HCT116 (cell line): ENCODE measurements around the gene SLC66A1. TPM values are rescaled to one million over a fixed set of nuclear protein-coding genes. Genes with fewer than 3 reads are reported as not detected.

ENCODE experiments used
- ATAC-seq: fragments of 200-7000 bp; cut with Tn5 transposase; 2 replicates; pipeline ENCODE4 v1.9.1; 2020; ENCODE audit warnings: mild to moderate bottlenecking, moderate library complexity
- BruUV-seq: library from RNA; stranded (reverse); fragments of 400-500 nt; replicated peaks from 2 replicates; lab custom pipeline; 2021; lab: Mats Ljungman, UMichigan
- CTCF ChIA-PET: fragments of 300-600 bp; sonication (Branson Sonifier 250); formaldehyde crosslinking; loops from one replicate; lab custom pipeline; 2021; ENCODE audit warnings: antibody characterized with exemption; lab: Charles Lee
- POLR2A ChIA-PET: fragments of 300-600, 350-600 bp; sonication (Branson Sonifier 250); formaldehyde crosslinking; loops from one replicate; lab custom pipeline; 2021; ENCODE audit warnings: antibody characterized with exemption; lab: Charles Lee
- RAD21 ChIA-PET, 2 experiments: fragments of 300-600 bp; sonication (Branson Sonifier 250); formaldehyde crosslinking; loops; one replicate each; lab custom pipeline; 2023; ENCODE audit warnings: low total read pairs in 2 of 2; ENCODE audit not compliant: uncharacterized antibody in 2 of 2, unreplicated experiment in 2 of 2, low non-redundant PET in 1 of 2; lab: Charles Lee
- DNase-seq: peaks from one replicate; pipeline ENCODE4 v3.0.0-alpha.2; 2010; ENCODE audit warnings: low read depth, low spot score
- H2AFZ ChIP-seq: fragments of 200-600 bp; shearing (Covaris generic), sonication (generic); 2 replicates; pipeline ENCODE4 v1.6.1; 2017; ENCODE audit warnings: low read depth, mixed run types, mixed read lengths, antibody characterized with exemption, low read length; ENCODE audit not compliant: poor library complexity, severe bottlenecking
- H3K27ac ChIP-seq: 2 replicates; pipeline ENCODE4 v1.5.1; 2012; ENCODE audit warnings: low read depth, low read length
- H3K27me3 ChIP-seq: fragments of 200-600 bp; sonication (generic); 2 replicates; pipeline ENCODE4 v1.6.1; 2016; ENCODE audit warnings: mixed run types, low read length, mixed read lengths; ENCODE audit not compliant: insufficient read depth
- H3K36me3 ChIP-seq, 2 experiments: fragments of 200-500 bp in 1 of 2; fragments of 200-600 bp in 1 of 2; sonication (Bioruptor generic) in 1 of 2; sonication (generic) in 1 of 2; 2 replicates each; pipeline versions ENCODE4 v1.5.1 to v1.6.1; 2014 to 2016; ENCODE audit warnings: low read length in 2 of 2, inconsistent platforms in 1 of 2, mixed read lengths in 1 of 2, mixed run types in 1 of 2; ENCODE audit not compliant: insufficient read depth in 2 of 2, control insufficient read depth in 1 of 2
- H3K4me1 ChIP-seq, 2 experiments: fragments of 200-600 bp in 1 of 2; sonication (generic) in 1 of 2; 2 replicates each; pipeline versions ENCODE4 v1.5.1 to v1.6.1; 2012 to 2017; ENCODE audit warnings: low read length in 2 of 2, inconsistent platforms in 1 of 2, mild to moderate bottlenecking in 1 of 2, mixed read lengths in 1 of 2, mixed run types in 1 of 2, moderate library complexity in 1 of 2; ENCODE audit not compliant: insufficient read depth in 2 of 2, control insufficient read depth in 1 of 2
- H3K4me2 ChIP-seq: fragments of 200-600 bp; sonication (generic); 2 replicates; pipeline ENCODE4 v1.6.1; 2017; ENCODE audit warnings: mixed run types, low read length, mixed read lengths
- H3K4me3 ChIP-seq, 2 experiments: fragments of 200-600 bp in 1 of 2; sonication (generic) in 1 of 2; replicated peaks in 1 of 2; 2 replicates each; pipeline ENCODE4 v1.5.1; 2011 to 2016; ENCODE audit warnings: low read length in 2 of 2, control low read depth in 1 of 2, low read depth in 1 of 2, mild to moderate bottlenecking in 1 of 2, mixed read lengths in 1 of 2, mixed run types in 1 of 2
- H3K79me2 ChIP-seq: fragments of 200-600 bp; sonication (generic); 2 replicates; pipeline ENCODE4 v1.6.1; 2017; ENCODE audit warnings: mild to moderate bottlenecking, mixed run types, low read length, moderate library complexity, mixed read lengths; ENCODE audit not compliant: insufficient read depth
- H3K9ac ChIP-seq: fragments of 200-600 bp; sonication (generic); 2 replicates; pipeline ENCODE4 v1.6.1; 2016; ENCODE audit warnings: low read length, mixed read lengths
- H3K9me2 ChIP-seq: fragments of 200-600 bp; sonication (generic), shearing (Covaris generic); 2 replicates; pipeline ENCODE4 v1.6.1; 2017; ENCODE audit warnings: mixed run types, mild to moderate bottlenecking, moderate library complexity; ENCODE audit not compliant: insufficient read depth
- H3K9me3 ChIP-seq, 2 experiments: fragments of 200-500 bp in 1 of 2; fragments of 200-600 bp in 1 of 2; sonication (Bioruptor generic) in 1 of 2; sonication (generic) in 1 of 2; 2 replicates each; pipeline ENCODE4 v1.6.1; 2014 to 2017; ENCODE audit warnings: low read length in 2 of 2, mixed read lengths in 2 of 2, inconsistent platforms in 1 of 2, low read depth in 1 of 2, mild to moderate bottlenecking in 1 of 2, mixed run types in 1 of 2, moderate library complexity in 1 of 2; ENCODE audit not compliant: control insufficient read depth in 1 of 2, insufficient read depth in 1 of 2
- H4K20me1 ChIP-seq: fragments of 200-600 bp; sonication (generic), shearing (Covaris generic); 2 replicates; pipeline ENCODE4 v1.6.1; 2017; ENCODE audit warnings: mixed run types, mild to moderate bottlenecking, moderate library complexity; ENCODE audit not compliant: insufficient read depth
- CBX3 ChIP-seq: IDR thresholded peaks from 2 replicates; pipeline ENCODE4 v1.6.1; 2012; ENCODE audit warnings: low read depth
- EGR1 ChIP-seq: IDR thresholded peaks from 2 replicates; pipeline ENCODE4 v1.6.1; 2012; ENCODE audit warnings: low read depth
- EZH2 ChIP-seq: fragments of 200-600 bp; sonication (generic); IDR thresholded peaks from 2 replicates; pipeline ENCODE4 v1.6.1; 2017; ENCODE audit warnings: antibody characterized with exemption, mixed run types
- EZH2phosphoT487 ChIP-seq: fragments of 200-600 bp; IDR thresholded peaks from 2 replicates; pipeline ENCODE4 v1.6.1; 2018; ENCODE audit warnings: antibody characterized with exemption, borderline replicate concordance
- SIN3A ChIP-seq: IDR thresholded peaks from 2 replicates; pipeline ENCODE4 v1.6.1; 2012; ENCODE audit warnings: low read depth
- SP1 ChIP-seq: IDR thresholded peaks from 2 replicates; pipeline ENCODE4 v1.6.1; 2012; ENCODE audit warnings: low read depth
- YY1 ChIP-seq: IDR thresholded peaks from 2 replicates; pipeline ENCODE4 v1.6.1; 2011; ENCODE audit warnings: low read length, low read depth, moderate library complexity, mild to moderate bottlenecking; ENCODE audit not compliant: insufficient replicate concordance; ENCODE audit errors: extremely low read depth
- ZFX ChIP-seq: fragments of 450-650 bp; IDR thresholded peaks from 2 replicates; pipeline ENCODE4 v1.6.1; 2017
- ZNF274 ChIP-seq: fragments of 200-500 bp; sonication (Bioruptor generic); IDR thresholded peaks from 2 replicates; pipeline ENCODE4 v1.6.1; 2014; ENCODE audit warnings: mild to moderate bottlenecking, low read depth, low read length, inconsistent platforms
- intact Hi-C: fragments of 100-400 bp; cut with micrococcal nuclease; formaldehyde crosslinking; loops from 2 replicates; pipeline ENCODE4 v1.10.0; 2022
- total RNA-seq: library from RNA; stranded (reverse); gene quantifications from one replicate; pipeline ENCODE4 v1.2.1, GENCODE V29; 2021; ENCODE audit not compliant: unreplicated experiment
- TF ChIP-seq, protein P1 (sequence below): IDR thresholded peaks from 2 replicates; pipeline ENCODE4 v1.6.1; 2012; ENCODE audit warnings: low read depth
- TF ChIP-seq, protein P2 (sequence below): IDR thresholded peaks from 2 replicates; pipeline ENCODE4 v1.6.1; 2011; ENCODE audit warnings: mild to moderate bottlenecking, low read length, moderate library complexity; ENCODE audit not compliant: insufficient replicate concordance; ENCODE audit errors: extremely low read depth
- TF ChIP-seq, protein P3 (sequence below): IDR thresholded peaks from 2 replicates; pipeline ENCODE4 v1.6.1; 2012

SLC66A1 gene
- total RNA-seq, 1 experiment from 2014 or later: 11.1 TPM

DNA sequence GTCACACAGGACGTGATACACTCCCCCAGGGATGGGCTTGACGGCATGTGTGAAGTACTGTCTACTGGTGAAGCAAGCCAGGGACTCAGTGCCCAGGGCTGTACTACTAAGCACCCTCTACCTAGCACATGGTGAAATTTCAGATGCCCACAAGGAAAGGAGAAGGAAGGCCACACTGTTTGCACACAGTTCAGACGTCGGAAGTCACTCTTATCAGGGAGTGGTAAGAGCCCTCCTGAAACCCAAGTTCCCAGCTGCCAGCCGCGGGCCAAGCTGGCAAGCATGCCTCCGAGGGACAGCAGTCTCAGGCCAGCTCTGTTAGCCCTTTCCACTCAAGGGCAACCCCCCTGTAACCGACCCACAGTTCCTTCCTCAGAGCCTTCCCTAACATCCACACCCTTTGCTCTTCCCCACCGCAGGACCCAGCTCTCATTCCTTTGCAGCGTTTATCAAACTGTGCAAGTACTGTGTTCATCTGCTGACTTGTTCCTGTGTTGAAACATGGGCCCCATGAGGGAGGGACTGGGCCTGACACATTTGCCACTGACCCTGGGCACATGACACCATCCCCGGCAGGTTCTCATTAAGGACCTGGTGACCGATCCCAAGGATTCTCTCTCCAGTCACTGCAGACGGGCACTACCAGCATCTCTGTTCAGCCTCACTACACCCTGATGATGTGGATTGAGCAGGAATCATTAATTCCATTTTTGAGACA is 58.5 kb downstream of the SLC66A1 start:
- no peak for TF ChIP-seq EZH2
- no peak for TF ChIP-seq ZFX
- TF ChIP-seq, protein P1, sequence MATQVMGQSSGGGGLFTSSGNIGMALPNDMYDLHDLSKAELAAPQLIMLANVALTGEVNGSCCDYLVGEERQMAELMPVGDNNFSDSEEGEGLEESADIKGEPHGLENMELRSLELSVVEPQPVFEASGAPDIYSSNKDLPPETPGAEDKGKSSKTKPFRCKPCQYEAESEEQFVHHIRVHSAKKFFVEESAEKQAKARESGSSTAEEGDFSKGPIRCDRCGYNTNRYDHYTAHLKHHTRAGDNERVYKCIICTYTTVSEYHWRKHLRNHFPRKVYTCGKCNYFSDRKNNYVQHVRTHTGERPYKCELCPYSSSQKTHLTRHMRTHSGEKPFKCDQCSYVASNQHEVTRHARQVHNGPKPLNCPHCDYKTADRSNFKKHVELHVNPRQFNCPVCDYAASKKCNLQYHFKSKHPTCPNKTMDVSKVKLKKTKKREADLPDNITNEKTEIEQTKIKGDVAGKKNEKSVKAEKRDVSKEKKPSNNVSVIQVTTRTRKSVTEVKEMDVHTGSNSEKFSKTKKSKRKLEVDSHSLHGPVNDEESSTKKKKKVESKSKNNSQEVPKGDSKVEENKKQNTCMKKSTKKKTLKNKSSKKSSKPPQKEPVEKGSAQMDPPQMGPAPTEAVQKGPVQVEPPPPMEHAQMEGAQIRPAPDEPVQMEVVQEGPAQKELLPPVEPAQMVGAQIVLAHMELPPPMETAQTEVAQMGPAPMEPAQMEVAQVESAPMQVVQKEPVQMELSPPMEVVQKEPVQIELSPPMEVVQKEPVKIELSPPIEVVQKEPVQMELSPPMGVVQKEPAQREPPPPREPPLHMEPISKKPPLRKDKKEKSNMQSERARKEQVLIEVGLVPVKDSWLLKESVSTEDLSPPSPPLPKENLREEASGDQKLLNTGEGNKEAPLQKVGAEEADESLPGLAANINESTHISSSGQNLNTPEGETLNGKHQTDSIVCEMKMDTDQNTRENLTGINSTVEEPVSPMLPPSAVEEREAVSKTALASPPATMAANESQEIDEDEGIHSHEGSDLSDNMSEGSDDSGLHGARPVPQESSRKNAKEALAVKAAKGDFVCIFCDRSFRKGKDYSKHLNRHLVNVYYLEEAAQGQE: no peak
- TF ChIP-seq SIN3A: no peak
- no peak for TF ChIP-seq EZH2phosphoT487
- no peak for TF ChIP-seq YY1
- TF ChIP-seq ZNF274: no peak
- TF ChIP-seq, protein P2, sequence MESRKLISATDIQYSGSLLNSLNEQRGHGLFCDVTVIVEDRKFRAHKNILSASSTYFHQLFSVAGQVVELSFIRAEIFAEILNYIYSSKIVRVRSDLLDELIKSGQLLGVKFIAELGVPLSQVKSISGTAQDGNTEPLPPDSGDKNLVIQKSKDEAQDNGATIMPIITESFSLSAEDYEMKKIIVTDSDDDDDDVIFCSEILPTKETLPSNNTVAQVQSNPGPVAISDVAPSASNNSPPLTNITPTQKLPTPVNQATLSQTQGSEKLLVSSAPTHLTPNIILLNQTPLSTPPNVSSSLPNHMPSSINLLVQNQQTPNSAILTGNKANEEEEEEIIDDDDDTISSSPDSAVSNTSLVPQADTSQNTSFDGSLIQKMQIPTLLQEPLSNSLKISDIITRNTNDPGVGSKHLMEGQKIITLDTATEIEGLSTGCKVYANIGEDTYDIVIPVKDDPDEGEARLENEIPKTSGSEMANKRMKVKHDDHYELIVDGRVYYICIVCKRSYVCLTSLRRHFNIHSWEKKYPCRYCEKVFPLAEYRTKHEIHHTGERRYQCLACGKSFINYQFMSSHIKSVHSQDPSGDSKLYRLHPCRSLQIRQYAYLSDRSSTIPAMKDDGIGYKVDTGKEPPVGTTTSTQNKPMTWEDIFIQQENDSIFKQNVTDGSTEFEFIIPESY: no peak
- no peak for TF ChIP-seq SP1
- TF ChIP-seq, protein P3, sequence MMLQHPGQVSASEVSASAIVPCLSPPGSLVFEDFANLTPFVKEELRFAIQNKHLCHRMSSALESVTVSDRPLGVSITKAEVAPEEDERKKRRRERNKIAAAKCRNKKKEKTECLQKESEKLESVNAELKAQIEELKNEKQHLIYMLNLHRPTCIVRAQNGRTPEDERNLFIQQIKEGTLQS: no peak
- TF ChIP-seq EGR1: no peak
- TF ChIP-seq CBX3: no peak
- ChIA-PET POLR2A (no interaction called here), RAD21 (no interaction called here), CTCF (no interaction called here)
- peaks cover 0 to 5% of the 10 kb centered on the region in 2 experiments; a peak in 2 of 4 replicates for H3K36me3 ChIP-seq
- ATAC-seq (no peak), DNase-seq (no peak)
- H3K4me1 ChIP-seq: no peaks in the 10 kb centered on the region
- no peak overlapping the region for H3K9ac ChIP-seq
- no peak overlapping the region for H3K27ac ChIP-seq
- H3K9me3 ChIP-seq: no peaks in the 10 kb centered on the region
- no peak overlapping the region for H3K4me3 ChIP-seq
- intact Hi-C loops: no loop called here
- H4K20me1 ChIP-seq: no peaks in the 10 kb centered on the region
- H3K9me2 ChIP-seq: no peaks in the 10 kb centered on the region
- H3K27me3 ChIP-seq: no peaks in the 10 kb centered on the region
- H3K79me2 ChIP-seq: peaks cover 3% of the 10 kb centered on the region; the same call in 1 of the 2 replicates
- no TSS peak for BruUV-seq
- H2AFZ ChIP-seq: no peak overlapping the region
- H3K4me2 ChIP-seq: no peak overlapping the region
